C4-2B (cell line): Measurements from ENCODE around the gene ZNF550.
A peak's percentile ranks its signal among the peaks of the same experiment; 100 is the strongest.
"Not testable (repeated sequence)": the region's sequence is repeated elsewhere in the genome, so short reads cannot be mapped to it uniquely, and the experiment has no call there.

ENCODE experiments used
- H3K27ac ChIP-seq: fragments of 450-650 bp; 2 replicates; pipeline ENCODE4 v1.5.1; 2017
- CTCF ChIP-seq: fragments of 450-650 bp; conservative IDR thresholded peaks from 2 replicates; pipeline ENCODE4 v1.5.1; 2017; ENCODE audit warnings: mild to moderate bottlenecking
- ZFX ChIP-seq: fragments of 450-650 bp; IDR thresholded peaks from 2 replicates; pipeline ENCODE4 v1.6.1; 2017

Gene ZNF550

DNA sequence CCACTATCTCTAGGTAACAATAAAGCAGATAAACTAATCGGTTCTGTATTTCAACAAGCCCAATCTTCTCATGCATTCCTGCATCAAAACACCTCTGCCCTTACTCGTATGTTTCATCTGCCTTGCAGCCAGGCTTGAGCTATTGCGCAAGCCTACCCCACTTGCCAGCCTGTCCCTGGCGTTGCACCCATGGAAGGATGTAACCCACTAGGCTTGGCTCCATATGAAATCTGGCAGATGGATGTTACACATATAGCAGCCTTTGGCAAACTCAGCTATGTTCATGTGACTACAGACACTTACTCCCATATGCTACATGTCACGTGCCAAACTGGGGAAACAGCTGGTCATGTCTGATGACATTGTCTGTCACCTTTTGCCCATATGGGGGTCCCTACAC lies 44.4 kb downstream of the ZNF550 start:
- no peak for TF ChIP-seq CTCF
- TF ChIP-seq ZFX = no peak

DNA sequence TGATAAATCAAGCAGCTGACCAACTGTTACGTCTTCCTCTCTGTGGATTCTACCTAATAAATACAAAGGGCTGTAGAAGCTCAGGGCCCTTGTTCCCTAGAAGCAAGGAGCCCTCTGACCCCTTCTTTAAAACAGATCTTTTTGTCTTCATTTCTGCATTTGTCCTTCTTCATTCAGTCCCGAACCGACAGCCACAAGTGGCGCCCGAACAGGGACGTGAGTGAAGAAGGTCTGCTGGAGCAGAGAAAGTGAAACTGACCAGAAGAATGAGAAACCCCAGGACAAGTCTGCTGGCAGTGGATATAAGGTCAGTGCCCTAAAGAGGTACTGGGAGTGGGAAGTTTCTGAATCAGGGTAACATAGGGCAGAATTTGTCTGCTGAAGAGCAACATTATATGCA lies 46.8 kb downstream of the ZNF550 start:
- H3K27ac ChIP-seq = no peak overlapping the region
- no peak for TF ChIP-seq CTCF
- TF ChIP-seq ZFX = no peak

More for the DNA sequence above, 44.4 kb downstream of the ZNF550 start:
- H3K27ac ChIP-seq = no peak overlapping the region

GRCh38 chr19:57511484-57511883 lies 48.2 kb downstream of the ZNF550 start:
- TF ChIP-seq ZFX (no peak), CTCF (no peak)
- H3K27ac ChIP-seq = no peak overlapping the region

DNA sequence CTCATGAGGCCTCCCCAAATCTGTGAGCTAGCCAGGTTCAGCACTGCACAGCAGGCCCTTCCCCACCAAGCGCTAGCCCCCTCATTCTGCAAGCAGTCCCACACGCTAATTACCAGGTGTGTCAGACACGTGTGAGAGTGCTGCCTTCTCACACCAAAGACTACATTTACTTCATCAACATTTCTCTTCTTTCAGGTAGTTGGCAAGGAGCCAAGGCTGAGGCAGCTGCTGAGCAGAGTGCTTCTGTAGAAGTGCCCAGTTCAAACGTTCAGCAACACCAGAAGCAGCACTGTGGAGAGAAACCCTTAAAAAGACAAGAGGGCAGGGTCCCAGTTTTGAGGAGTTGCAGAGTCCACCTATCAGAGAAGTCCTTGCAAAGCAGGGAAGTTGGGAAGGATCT lies 53.5 kb downstream of the ZNF550 start:
- no peak overlapping the region for H3K27ac ChIP-seq
- no peak for TF ChIP-seq CTCF
- TF ChIP-seq ZFX = no peak

- peak overlapping the region; percentile 79; the same call in 1 of the 2 replicates for H3K27ac ChIP-seq
Observed at GRCh38 chr19:57500400-57500799, 59.3 kb downstream of the ZNF550 start.

- TF ChIP-seq ZFX = peak; percentile 39; the same call in 1 of the 2 replicates
- peak within 1 kb of the TSS; percentile 79 for H3K27ac ChIP-seq
Observed at GRCh38 chr19:57499680-57500395, 59.8 kb downstream of the ZNF550 start, which contains the start of gene ZNF773. ZNF773 (plus strand) TSS chr19:57499938; CDS start chr19:57500081, 143 bp downstream.

DNA sequence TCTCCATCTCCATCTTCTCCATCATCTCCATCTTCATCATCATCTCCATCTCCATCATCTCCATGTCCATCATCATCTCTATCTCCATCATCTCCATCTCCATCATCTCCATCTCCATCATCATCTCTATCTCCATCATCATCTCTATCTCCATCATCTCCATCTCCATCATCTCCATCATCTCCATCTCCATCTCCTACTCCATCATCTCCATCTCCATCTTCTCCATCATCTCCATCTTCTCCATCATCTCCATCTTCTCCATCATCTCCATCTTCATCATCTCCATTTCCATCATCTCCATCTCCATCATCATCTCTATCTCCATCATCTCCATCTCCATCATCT lies 60.4 kb downstream of the ZNF550 start:
- H3K27ac ChIP-seq = not testable (repeated sequence)

DNA sequence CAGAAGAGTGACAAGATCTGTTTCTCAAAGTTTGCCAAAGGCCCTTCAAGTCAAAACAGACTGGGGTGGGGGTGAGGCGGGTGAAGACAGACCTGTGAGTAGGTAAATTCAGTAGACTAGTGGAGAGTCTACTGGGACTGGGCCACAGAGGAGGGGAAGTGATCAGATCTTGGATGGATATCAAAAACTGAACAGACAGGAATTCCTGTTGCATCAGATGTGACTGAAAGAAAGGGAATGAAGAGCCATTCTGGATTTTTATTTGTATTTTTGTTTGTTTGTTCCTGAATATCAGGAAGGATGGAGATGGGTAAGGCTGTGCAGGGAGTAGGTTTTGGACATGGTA lies 71.4 kb downstream of the ZNF550 start:
- H3K27ac ChIP-seq = not testable (repeated sequence)

GRCh38 chr19:57487477-57488298 lies 72.0 kb downstream of the ZNF550 start, which contains the start of gene ZNF419:
ZNF419 (plus strand) TSS chr19:57487750; CDS start chr19:57487951, 201 bp downstream.
- peak; percentile 18; the same call in 1 of the 2 replicates for TF ChIP-seq ZFX
- H3K27ac ChIP-seq = peak within 1 kb of the TSS; percentile 76
